ENCODE results near the gene SIGLEC15.
"Not testable (repeated sequence)": the region's sequence is repeated elsewhere in the genome, so short reads cannot be mapped to it uniquely, and the experiment has no call there.

Gene SIGLEC15

GRCh38 chr18:45792506-45793263, 32.8 kb upstream of the SIGLEC15 start:
- Histone ChIP-seq H3K36me3 (ENCODE audit: insufficient read depth, low read length) (no peaks in the 10 kb centered on the region), H3K27ac (ENCODE audit: low read depth, low read length) (no peak overlapping the region), H3K9me3 (ENCODE audit: insufficient read depth, low read depth, low read length) (no peaks in the 10 kb centered on the region), H3K4me3 (ENCODE audit: low read length) (no peak overlapping the region), H3K27me3 (ENCODE audit: insufficient read depth, low read length) (no peaks in the 10 kb centered on the region), H3K4me1 (ENCODE audit: insufficient read depth, low read length) (0 out of 2 replicates have a peak, but pooled peaks cover 7% of the 10 kb centered on the region), H3K9ac (ENCODE audit: low read depth, low read length) (no peak overlapping the region)
- 80% methylated on average over 4 of the region's 5 CpGs for WGBS

GRCh38 chr18:45793264-45793965, 32.1 kb upstream of the SIGLEC15 start:
- H3K27ac ChIP-seq (ENCODE audit: low read depth, low read length) = no peak overlapping the region
- no peak overlapping the region for H3K4me3 ChIP-seq (ENCODE audit: low read length)
- H3K9me3 ChIP-seq (ENCODE audit: insufficient read depth, low read depth, low read length) = no peaks in the 10 kb centered on the region
- no peak overlapping the region for H3K9ac ChIP-seq (ENCODE audit: low read depth, low read length)
- H3K27me3 ChIP-seq (ENCODE audit: insufficient read depth, low read length) = no peaks in the 10 kb centered on the region
- H3K4me1 ChIP-seq (ENCODE audit: insufficient read depth, low read length) = 0 out of 2 replicates have a peak, but pooled peaks cover 7% of the 10 kb centered on the region
- 66% methylated on average over 4 of the region's 4 CpGs for WGBS
- H3K36me3 ChIP-seq (ENCODE audit: insufficient read depth, low read length) = no peaks in the 10 kb centered on the region

- Histone ChIP-seq H3K9ac (ENCODE audit: low read depth, low read length) (no peak overlapping the region), H3K36me3 (ENCODE audit: insufficient read depth, low read length) (no peaks in the 10 kb centered on the region), H3K4me1 (ENCODE audit: insufficient read depth, low read length) (no peaks in the 10 kb centered on the region), H3K27ac (ENCODE audit: low read depth, low read length) (no peak overlapping the region), H3K4me3 (ENCODE audit: low read length) (no peak overlapping the region), H3K9me3 (ENCODE audit: insufficient read depth, low read depth, low read length) (peaks cover 39% of the 10 kb centered on the region), H3K27me3 (ENCODE audit: insufficient read depth, low read length) (no peaks in the 10 kb centered on the region)
- 100% methylated on average over 1 of the region's 1 CpG for WGBS
Observed at GRCh38 chr18:45801416-45802004, 24.0 kb upstream of the SIGLEC15 start.

GRCh38 chr18:45802814-45803492, 22.5 kb upstream of the SIGLEC15 start:
- 95% methylated on average over 2 of the region's 2 CpGs for WGBS
- no peaks in the 10 kb centered on the region for H3K36me3 ChIP-seq (ENCODE audit: insufficient read depth, low read length)
- H3K4me3 ChIP-seq (ENCODE audit: low read length) = no peak overlapping the region
- H3K9ac ChIP-seq (ENCODE audit: low read depth, low read length) = no peak overlapping the region
- H3K4me1 ChIP-seq (ENCODE audit: insufficient read depth, low read length) = no peaks in the 10 kb centered on the region
- H3K27ac ChIP-seq (ENCODE audit: low read depth, low read length) = no peak overlapping the region
- no peaks in the 10 kb centered on the region for H3K27me3 ChIP-seq (ENCODE audit: insufficient read depth, low read length)
- peaks cover 39% of the 10 kb centered on the region for H3K9me3 ChIP-seq (ENCODE audit: insufficient read depth, low read depth, low read length)

- H3K27me3 ChIP-seq (ENCODE audit: insufficient read depth, low read length) = no peaks in the 10 kb centered on the region
- H3K4me3 ChIP-seq (ENCODE audit: low read length) = no peak overlapping the region
- no peaks in the 10 kb centered on the region for H3K36me3 ChIP-seq (ENCODE audit: insufficient read depth, low read length)
- peaks cover 28% of the 10 kb centered on the region for H3K9me3 ChIP-seq (ENCODE audit: insufficient read depth, low read depth, low read length)
- H3K27ac ChIP-seq (ENCODE audit: low read depth, low read length) = no peak overlapping the region
- H3K4me1 ChIP-seq (ENCODE audit: insufficient read depth, low read length) = no peaks in the 10 kb centered on the region
- H3K9ac ChIP-seq (ENCODE audit: low read depth, low read length) = no peak overlapping the region
Observed at GRCh38 chr18:45805551-45805950, 19.9 kb upstream of the SIGLEC15 start.

- Histone ChIP-seq H3K4me1 (ENCODE audit: insufficient read depth, low read length) (no peaks in the 10 kb centered on the region), H3K27me3 (ENCODE audit: insufficient read depth, low read length) (no peaks in the 10 kb centered on the region), H3K9ac (ENCODE audit: low read depth, low read length) (no peak overlapping the region), H3K27ac (ENCODE audit: low read depth, low read length) (no peak overlapping the region), H3K36me3 (ENCODE audit: insufficient read depth, low read length) (no peaks in the 10 kb centered on the region), H3K9me3 (ENCODE audit: insufficient read depth, low read depth, low read length) (peaks cover 25% of the 10 kb centered on the region), H3K4me3 (ENCODE audit: low read length) (no peak overlapping the region)
- 89% methylated on average over 2 of the region's 2 CpGs for WGBS
Observed at GRCh38 chr18:45806226-45806625, 19.2 kb upstream of the SIGLEC15 start.

GRCh38 chr18:45807144-45807543, 18.3 kb upstream of the SIGLEC15 start:
- not testable (repeated sequence) for H3K9ac ChIP-seq (ENCODE audit: low read depth, low read length); H3K27ac ChIP-seq (ENCODE audit: low read depth, low read length)
- H3K9me3 ChIP-seq (ENCODE audit: insufficient read depth, low read depth, low read length) = peaks cover 17% of the 10 kb centered on the region

GRCh38 chr18:45814733-45815132, 10.7 kb upstream of the SIGLEC15 start:
- not testable (repeated sequence) for H3K9ac ChIP-seq (ENCODE audit: low read depth, low read length); H3K36me3 ChIP-seq (ENCODE audit: insufficient read depth, low read length); H3K9me3 ChIP-seq (ENCODE audit: insufficient read depth, low read depth, low read length); H3K4me3 ChIP-seq (ENCODE audit: low read length); H3K27ac ChIP-seq (ENCODE audit: low read depth, low read length); H3K4me1 ChIP-seq (ENCODE audit: insufficient read depth, low read length); H3K27me3 ChIP-seq (ENCODE audit: insufficient read depth, low read length)

More at GRCh38 chr18:45807144-45807543, 18.3 kb upstream of the SIGLEC15 start:
- H3K27me3 ChIP-seq (ENCODE audit: insufficient read depth, low read length); H3K4me1 ChIP-seq (ENCODE audit: insufficient read depth, low read length); H3K4me3 ChIP-seq (ENCODE audit: low read length); H3K36me3 ChIP-seq (ENCODE audit: insufficient read depth, low read length): not testable (repeated sequence)
- 69% methylated on average over 2 of the region's 2 CpGs for WGBS

- WGBS = 90% methylated on average over 1 of the region's 1 CpG
- Histone ChIP-seq H3K4me3 (ENCODE audit: low read length) (no peak overlapping the region), H3K4me1 (ENCODE audit: insufficient read depth, low read length) (no peaks in the 10 kb centered on the region), H3K9me3 (ENCODE audit: insufficient read depth, low read depth, low read length) (no peaks in the 10 kb centered on the region), H3K36me3 (ENCODE audit: insufficient read depth, low read length) (no peaks in the 10 kb centered on the region), H3K27ac (ENCODE audit: low read depth, low read length) (no peak overlapping the region), H3K9ac (ENCODE audit: low read depth, low read length) (no peak overlapping the region), H3K27me3 (ENCODE audit: insufficient read depth, low read length) (no peaks in the 10 kb centered on the region)
Observed at GRCh38 chr18:45817543-45817942, 7.9 kb upstream of the SIGLEC15 start.

- 92% methylated on average over 8 of the region's 8 CpGs for WGBS
- not testable (repeated sequence) for H3K9me3 ChIP-seq (ENCODE audit: insufficient read depth, low read depth, low read length); H3K9ac ChIP-seq (ENCODE audit: low read depth, low read length); H3K36me3 ChIP-seq (ENCODE audit: insufficient read depth, low read length); H3K4me3 ChIP-seq (ENCODE audit: low read length); H3K27ac ChIP-seq (ENCODE audit: low read depth, low read length); H3K4me1 ChIP-seq (ENCODE audit: insufficient read depth, low read length); H3K27me3 ChIP-seq (ENCODE audit: insufficient read depth, low read length)
Observed at GRCh38 chr18:45818765-45819164, 6.7 kb upstream of the SIGLEC15 start.

GRCh38 chr18:45820106-45820745, 5.2 kb upstream of the SIGLEC15 start:
- Histone ChIP-seq H3K4me3 (ENCODE audit: low read length) (no peak overlapping the region), H3K27ac (ENCODE audit: low read depth, low read length) (no peak overlapping the region), H3K4me1 (ENCODE audit: insufficient read depth, low read length) (no peaks in the 10 kb centered on the region), H3K36me3 (ENCODE audit: insufficient read depth, low read length) (no peaks in the 10 kb centered on the region), H3K9me3 (ENCODE audit: insufficient read depth, low read depth, low read length) (no peaks in the 10 kb centered on the region), H3K9ac (ENCODE audit: low read depth, low read length) (no peak overlapping the region), H3K27me3 (ENCODE audit: insufficient read depth, low read length) (no peaks in the 10 kb centered on the region)
- WGBS = 64% methylated on average over 3 of the region's 3 CpGs

All from HUES64 (cell line).